Esophagus squamous epithelium (tissue), 5 donors: ENCODE measurements around the gene GEMIN4. TPM values are rescaled to one million over a fixed set of nuclear protein-coding genes. Genes with fewer than 3 reads are reported as not detected.

Experiments
- DNase-seq: peaks from one replicate; lab custom pipeline; 2025; lab: John Stamatoyannopoulos, UW
- H3K27ac ChIP-seq, 4 donors: fragments of 200-600 bp; sonication (generic); one replicate each; pipeline ENCODE4 v1.5.1; 2016 to 2019; ENCODE audit warnings: mild to moderate bottlenecking in 1 of 4
- H3K27me3 ChIP-seq, 4 donors: fragments of 200-600 bp; sonication (generic); 1 replicate in 3 of 4; 2 replicates in 1 of 4; pipeline versions ENCODE4 v1.5.1 to v1.6.0; 2017 to 2021; ENCODE audit warnings: antibody characterized with exemption in 1 of 4
- H3K36me3 ChIP-seq, 3 donors: fragments of 200-600 bp; sonication (generic); one replicate each; pipeline ENCODE4 v1.5.1; 2016 to 2019
- H3K4me1 ChIP-seq, 3 donors: fragments of 200-600 bp; sonication (generic); one replicate each; pipeline ENCODE4 v1.5.1; 2017 to 2019
- H3K4me3 ChIP-seq, 4 donors: fragments of 200-600 bp; sonication (generic); 1 replicate in 3 of 4; 2 replicates in 1 of 4; pipeline ENCODE4 v1.5.1; 2016 to 2019; ENCODE audit warnings: mild to moderate bottlenecking in 2 of 4, moderate library complexity in 1 of 4
- H3K9me3 ChIP-seq, 3 donors: fragments of 200-600 bp; sonication (generic); one replicate each; pipeline ENCODE4 v1.5.1; 2016 to 2019
- CTCF ChIP-seq, 6 experiments: fragments of 450-650 bp in 4 of 6; fragments of 200-600 bp in 2 of 6; sonication (generic) in 2 of 6; IDR thresholded peaks; one replicate each; pipeline ENCODE4 v1.5.1; 2016 to 2019; ENCODE audit warnings: antibody characterized with exemption in 6 of 6, mild to moderate bottlenecking in 4 of 6, moderate library complexity in 4 of 6
- POLR2A ChIP-seq, 4 donors: fragments of 450-650 bp; IDR thresholded peaks; one replicate each; pipeline ENCODE4 v1.6.1; 2017; ENCODE audit warnings: antibody characterized with exemption in 4 of 4, mild to moderate bottlenecking in 4 of 4, moderate library complexity in 3 of 4
- WGBS, 2 donors: methylation state at CpG; one replicate each; pipeline ENCODE4 v1.1.5; 2018; 5-methylcytosine and 5-hydroxymethylcytosine counted together
- intact Hi-C: fragments of 100-400 bp; cut with DNase I; formaldehyde crosslinking; loops from one replicate; pipeline ENCODE4 v1.15.0; 2022
- total RNA-seq, 4 donors: library from RNA; depleted of rRNA; stranded (reverse); fragments of >200 nt; gene quantifications; one replicate each; pipeline ENCODE4 v1.1.0, GENCODE V29; 2016
- donor health status: DM: yes; HTN: yes; CAD: no.

The GEMIN4 gene
- total RNA-seq, 4 donors from 2014 or later, result 16.6 to 33.0 (median 20.1) TPM

- TF ChIP-seq POLR2A (IDR thresholded peaks at IDR 0.05), result peak in 2 of 4 donors; percentile 74 to 85
- TF ChIP-seq CTCF (IDR thresholded peaks at IDR 0.05), result peak in 4 of 6 experiments; percentile 17 to 58 (median 47)
- H3K27ac ChIP-seq, result peak within 1 kb of the TSS; percentile 88 to 97 (median 92)
- 0% methylated on average over 15 to 16 of the region's 87 CpGs for WGBS, 2 donors
- no peaks in the 10 kb centered on the region for H3K27me3 ChIP-seq
- peaks cover 20 to 42% (median 23%) of the 10 kb centered on the region in 3 donors for H3K4me1 ChIP-seq
- DNase-seq, result peak; percentile 68
- no peaks in the 10 kb centered on the region for H3K9me3 ChIP-seq
- peak within 1 kb of the TSS; percentile 63 to 94 (median 82) for H3K4me3 ChIP-seq
- intact Hi-C loops, result no loop called here
- H3K36me3 ChIP-seq, result peaks cover 7 to 31% (median 9%) of the 10 kb centered on the region in 3 donors
Observed at GRCh38 chr17:781805-782731, 30.0 kb upstream of the GEMIN4 start, which contains the start of the genes GLOD4 and MRM3. GLOD4 (minus strand) TSS chr17:782280; CDS start chr17:782255, 25 bp downstream. MRM3 (plus strand) TSS chr17:782353; CDS start chr17:782379, 26 bp downstream.

GRCh38 chr17:778096-778495, 26.0 kb upstream of the GEMIN4 start:
- peaks cover 7 to 59% (median 35%) of the 10 kb centered on the region in 3 donors for H3K36me3 ChIP-seq

GRCh38 chr17:774313-774584, 22.2 kb upstream of the GEMIN4 start:
- no peak overlapping the region for H3K27ac ChIP-seq
- intact Hi-C loops, result no loop called here
- no peaks in the 10 kb centered on the region for H3K27me3 ChIP-seq
- TF ChIP-seq POLR2A (IDR thresholded peaks at IDR 0.05) (no peak), CTCF (IDR thresholded peaks at IDR 0.05) (no peak)
- no peaks in the 10 kb centered on the region for H3K4me1 ChIP-seq
- 81 to 95% methylated on average over 5 of the region's 5 CpGs for WGBS, 2 donors
- H3K9me3 ChIP-seq, result no peaks in the 10 kb centered on the region
- no peak for DNase-seq
- peaks cover 20 to 96% (median 54%) of the 10 kb centered on the region in 3 donors for H3K36me3 ChIP-seq
- no peak overlapping the region for H3K4me3 ChIP-seq

More at GRCh38 chr17:778096-778495, 26.0 kb upstream of the GEMIN4 start:
- TF ChIP-seq CTCF (IDR thresholded peaks at IDR 0.05) (no peak), POLR2A (IDR thresholded peaks at IDR 0.05) (no peak)
- 91 to 94% methylated on average over 11 of the region's 11 CpGs for WGBS, 2 donors
- H3K4me1 ChIP-seq, result peaks cover 11 to 19% (median 12%) of the 10 kb centered on the region in 3 donors
- H3K4me3 ChIP-seq, result no peak overlapping the region
- intact Hi-C loops, result no loop called here
- H3K9me3 ChIP-seq, result no peaks in the 10 kb centered on the region
- H3K27ac ChIP-seq, result no peak overlapping the region
- no peak for DNase-seq
- no peaks in the 10 kb centered on the region for H3K27me3 ChIP-seq

GRCh38 chr17:773467-774312, 21.6 kb upstream of the GEMIN4 start:
- no peak for TF ChIP-seq CTCF (IDR thresholded peaks at IDR 0.05)
- no peak for TF ChIP-seq POLR2A (IDR thresholded peaks at IDR 0.05)
- no peak for DNase-seq
- intact Hi-C loops, result no loop called here
- Histone ChIP-seq H3K27me3 (no peaks in the 10 kb centered on the region), H3K27ac (no peak overlapping the region), H3K9me3 (no peaks in the 10 kb centered on the region), H3K4me3 (no peak overlapping the region), H3K36me3 (peaks cover 24 to 98% (median 56%) of the 10 kb centered on the region in 3 donors), H3K4me1 (no peaks in the 10 kb centered on the region)
- WGBS, 2 donors, result 77 to 84% methylated on average over 14 of the region's 14 CpGs
